Gastroesophageal sphincter (tissue), 3 donors: Measurements from ENCODE around the gene XG.

ENCODE experiments used
- CTCF ChIP-seq, 4 experiments: fragments of 200-600 bp in 2 of 4; fragments of 450-650 bp in 2 of 4; sonication (generic) in 1 of 4; IDR thresholded peaks; one replicate each; pipeline ENCODE4 v1.5.1; 2017 to 2019; ENCODE audit warnings: antibody characterized with exemption in 4 of 4, mild to moderate bottlenecking in 2 of 4, moderate library complexity in 2 of 4
- EP300 ChIP-seq: sonication (generic); formaldehyde crosslinking; IDR thresholded peaks from one replicate; pipeline ENCODE4 v1.6.1; 2017; ENCODE audit warnings: antibody characterized with exemption, mild to moderate bottlenecking

- TF ChIP-seq EP300 (no peak), CTCF (IDR thresholded peaks at IDR 0.05) (no peak)
Observed at GRCh38 chrX:2788980-2789379, 37.1 kb downstream of the XG start.
